NCI-H1694 treated with DMSO at 0.1 percent for 48 hours (cell line): ENCODE results near the gene MAN1C1.
A peak's percentile ranks its signal among the peaks of the same experiment; 100 is the strongest.
"Not testable (repeated sequence)": the region's sequence is repeated elsewhere in the genome, so short reads cannot be mapped to it uniquely, and the experiment has no call there.

ENCODE experiments used
- DNase-seq: peaks from one replicate; lab custom pipeline; 2025; lab: John Stamatoyannopoulos, UW

The MAN1C1 gene

DNA sequence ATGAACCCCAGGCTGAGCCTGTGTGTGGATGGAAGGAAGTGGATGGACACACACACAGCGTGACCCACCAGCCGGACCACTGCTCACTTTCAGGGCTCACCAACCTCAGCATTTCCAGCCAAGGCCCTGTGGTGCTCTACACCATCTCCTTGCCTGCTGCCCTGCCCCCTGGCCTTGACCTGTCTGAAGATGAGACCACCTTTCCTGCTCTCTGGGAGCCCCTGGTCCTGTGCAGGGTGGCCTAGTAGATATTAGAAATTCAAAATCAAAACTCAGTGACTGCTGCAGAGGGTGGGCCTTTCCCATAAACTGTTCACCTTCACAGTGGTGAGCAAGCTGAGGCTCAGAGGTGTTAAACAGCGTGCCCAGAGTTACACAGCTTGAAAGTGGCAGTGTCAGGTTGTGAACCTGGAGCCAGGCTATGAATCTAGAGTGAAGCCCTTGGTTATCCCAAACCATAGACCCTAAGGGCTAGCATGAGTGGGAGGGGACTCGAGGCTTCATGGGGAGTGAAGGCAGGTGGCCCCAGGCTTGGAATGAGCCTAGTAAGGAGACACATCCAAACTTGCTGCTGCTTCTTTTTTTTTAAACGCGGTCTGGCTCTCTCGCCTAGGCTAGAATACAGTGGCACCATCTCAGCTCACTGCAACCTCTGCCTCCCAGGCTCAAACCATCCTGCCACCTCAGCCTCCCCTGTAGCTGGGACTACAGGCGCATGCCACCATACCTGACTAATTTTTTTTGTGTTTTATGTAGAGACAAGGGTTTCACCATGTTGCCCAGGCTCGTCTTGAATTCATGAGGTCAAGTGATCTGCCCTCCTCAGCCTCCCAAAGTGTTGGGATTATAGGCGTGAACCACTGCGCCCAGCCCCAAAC is 41.5 kb downstream of the MAN1C1 start:
- DNase-seq, result no peak

GRCh38 chr1:25658791-25659431 is 42.3 kb downstream of the MAN1C1 start:
- DNase-seq, result no peak

DNA sequence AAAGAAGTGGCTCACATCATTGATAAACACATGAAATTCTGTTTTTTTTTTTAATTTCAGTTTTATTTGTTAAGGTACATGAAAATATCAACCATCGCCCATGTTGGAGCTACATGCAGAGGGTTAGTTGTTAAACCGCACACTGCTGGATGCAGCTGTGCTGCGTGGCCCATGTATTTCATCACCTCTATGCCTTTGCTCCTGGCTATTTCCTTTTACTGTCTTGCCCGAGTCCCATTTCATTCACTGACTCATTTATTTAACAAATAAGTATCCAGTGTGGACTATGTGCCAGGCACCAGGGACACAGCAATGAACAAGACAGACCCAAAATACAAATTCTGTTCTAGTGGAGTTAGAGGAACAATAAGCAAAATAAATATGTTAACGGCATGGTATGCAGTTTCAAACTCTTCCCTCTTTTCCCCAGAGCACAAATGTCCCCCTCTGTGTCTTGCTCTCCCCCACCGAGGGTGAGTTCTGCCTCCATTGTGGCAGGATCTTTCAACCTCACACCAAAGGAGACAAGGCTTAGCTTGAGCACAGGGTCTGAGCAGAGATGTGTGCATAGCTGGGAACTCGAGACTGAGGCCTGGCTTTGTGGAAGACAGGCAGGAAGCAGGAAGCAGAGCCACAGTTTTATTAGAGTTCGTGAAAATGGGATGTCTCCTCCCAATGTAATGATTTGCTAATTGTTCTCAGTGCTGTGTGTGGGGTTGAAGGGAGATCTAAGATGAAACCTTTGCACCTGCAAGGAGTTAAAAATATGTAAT is 44.6 kb downstream of the MAN1C1 start:
- DNase-seq, result no peak

- no peak for DNase-seq
Observed at GRCh38 chr1:25662061-25662460, 45.5 kb downstream of the MAN1C1 start.

GRCh38 chr1:25662959-25663358 is 46.4 kb downstream of the MAN1C1 start:
- not testable (repeated sequence) for DNase-seq

DNA sequence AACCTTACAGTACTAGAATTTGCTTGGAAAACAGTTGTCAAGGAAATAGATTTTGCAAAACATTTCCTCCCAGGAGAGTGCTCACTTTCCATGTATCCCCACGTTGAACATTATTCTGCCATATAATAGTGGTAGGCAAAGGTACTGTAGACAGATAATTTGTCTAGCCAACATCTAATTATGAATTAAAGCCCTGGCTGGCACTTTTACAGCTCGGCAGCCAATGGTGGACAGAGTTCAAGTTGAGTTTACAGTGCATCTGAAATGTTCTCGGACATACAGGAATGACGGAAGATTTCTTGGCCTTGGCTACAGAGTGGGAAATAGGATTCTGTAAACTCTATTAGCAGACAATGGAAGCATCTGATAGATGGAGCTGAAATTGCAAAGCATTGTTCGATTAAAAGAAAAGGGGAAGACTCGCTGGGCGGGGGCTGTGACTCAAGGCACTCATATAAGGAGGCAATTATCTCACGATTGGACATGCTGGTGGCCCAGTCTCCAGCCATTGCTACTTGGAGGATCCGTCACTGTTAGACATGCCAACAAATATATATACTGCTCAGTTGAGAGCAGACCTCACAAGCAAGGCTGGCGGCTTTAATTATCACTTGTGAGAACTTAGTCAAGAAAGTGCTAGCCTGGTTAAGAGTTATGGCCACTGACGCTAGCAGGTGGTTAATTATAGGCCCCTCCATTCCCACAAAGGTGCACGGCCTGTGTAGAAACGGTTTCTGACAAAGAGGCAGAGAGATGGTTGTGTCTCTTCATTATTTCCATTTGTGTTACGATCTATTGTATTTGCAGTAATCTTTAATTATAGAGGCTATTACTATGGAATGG is 48.0 kb downstream of the MAN1C1 start:
- DNase-seq, result no peak

- no peak for DNase-seq
Observed at GRCh38 chr1:25666460-25666859, 49.9 kb downstream of the MAN1C1 start.

GRCh38 chr1:25668931-25669573 is 52.5 kb downstream of the MAN1C1 start:
- DNase-seq, result no peak

DNA sequence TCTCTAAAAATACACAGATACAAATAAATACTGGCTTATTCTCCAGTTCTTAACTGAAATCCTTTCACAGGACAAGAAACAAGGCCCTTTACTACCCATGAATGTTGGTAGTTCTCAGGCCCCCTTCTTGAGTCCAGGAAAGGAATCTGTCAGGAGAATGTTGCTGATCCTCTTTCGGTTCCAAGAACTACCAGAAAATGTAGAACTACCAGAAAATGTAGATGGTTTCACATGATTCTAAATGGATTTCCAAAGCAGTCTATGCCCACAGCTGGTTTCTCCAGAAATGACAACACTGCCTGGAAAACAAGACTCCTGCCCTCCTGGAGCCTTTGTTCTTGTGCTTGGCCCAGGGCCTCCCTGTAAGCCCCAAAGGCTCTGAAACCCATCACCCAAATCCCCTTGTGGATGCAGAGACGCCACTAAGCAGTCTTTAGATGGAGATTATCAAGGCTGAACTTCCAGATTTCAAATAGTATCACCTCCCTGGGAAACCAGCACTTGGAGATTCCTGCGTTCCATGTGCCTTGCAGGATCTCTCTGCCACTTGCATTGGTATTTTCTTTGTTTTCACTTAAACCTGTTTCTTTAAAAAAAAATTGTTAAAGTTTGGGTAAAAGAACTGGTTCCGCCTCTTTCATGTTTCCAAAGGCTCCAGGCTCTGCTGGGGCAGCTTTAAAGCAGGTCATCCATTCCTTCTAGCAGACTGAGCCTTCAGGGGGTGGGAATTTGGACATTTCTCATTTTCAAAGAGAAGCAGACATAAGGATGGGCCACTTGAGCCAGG is 53.4 kb downstream of the MAN1C1 start:
- no peak for DNase-seq

DNA sequence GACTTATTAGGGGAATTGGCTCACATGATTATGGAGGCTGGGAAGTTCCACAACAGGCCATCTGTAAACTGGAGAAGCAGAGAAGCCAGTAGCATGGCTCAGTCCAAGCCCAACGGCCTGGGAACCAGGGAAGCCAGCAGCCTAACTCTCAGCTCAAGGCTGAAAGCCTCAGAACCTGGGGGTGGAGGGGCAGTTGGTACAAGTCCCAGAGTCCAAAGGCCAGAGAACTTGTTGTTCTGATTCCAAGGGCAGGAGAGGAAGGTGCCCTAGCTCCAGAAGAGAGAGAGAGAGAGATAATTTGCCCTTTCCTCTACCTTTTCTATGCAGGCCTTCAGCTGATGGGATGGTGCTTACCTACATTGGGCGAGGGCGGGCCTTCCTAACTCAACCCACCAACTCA is 55.3 kb downstream of the MAN1C1 start:
- DNase-seq, result no peak

DNA sequence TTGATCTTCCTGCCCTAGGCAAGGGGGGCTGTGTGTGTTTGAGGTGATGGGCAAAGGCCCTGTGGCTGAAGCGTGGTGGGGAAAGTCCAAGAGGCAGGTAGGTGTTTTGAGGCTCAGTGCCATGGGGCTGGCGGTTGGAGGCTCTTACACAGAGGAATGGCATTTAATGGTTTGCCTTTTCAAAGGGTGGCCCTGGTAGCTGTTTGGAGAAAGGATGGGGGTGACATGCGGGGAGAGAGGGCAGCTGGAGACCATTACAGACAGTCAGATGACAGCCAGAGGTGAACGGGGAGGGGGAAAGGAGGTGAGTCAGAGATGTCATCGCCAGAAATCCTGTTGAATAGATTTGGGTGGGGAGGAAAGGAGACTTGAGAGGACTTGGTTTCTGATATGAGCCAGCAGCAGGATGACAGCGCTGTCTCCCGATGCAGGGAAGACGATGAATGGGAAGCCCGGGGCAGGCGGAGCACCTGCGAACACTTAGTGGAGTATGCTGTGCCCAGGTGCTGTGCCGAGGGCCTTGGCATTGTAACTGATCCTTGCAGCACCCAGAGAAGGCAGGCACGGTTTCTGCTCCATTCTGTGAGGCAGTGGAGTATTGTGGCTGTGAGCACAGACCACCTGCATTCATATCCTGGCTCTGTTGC is 56.3 kb downstream of the MAN1C1 start:
- DNase-seq, result no peak

DNA sequence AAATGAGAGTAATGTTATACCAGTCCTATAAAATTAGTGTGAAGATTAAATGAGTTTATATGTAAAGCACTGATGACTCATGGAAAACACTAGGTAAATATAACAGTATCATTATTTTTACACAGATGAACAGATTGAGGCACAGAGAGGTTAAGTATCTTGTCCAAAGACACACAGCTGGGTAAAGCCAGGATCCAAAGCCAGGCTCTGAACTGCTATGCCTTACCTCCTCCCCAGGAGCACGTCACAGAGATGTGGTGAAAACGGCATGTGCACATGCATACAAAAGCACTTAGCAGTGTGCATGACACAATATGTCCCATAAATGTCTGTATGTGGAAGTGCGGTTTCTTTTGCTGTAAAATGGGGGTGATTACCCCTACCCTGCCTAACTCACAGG is 56.9 kb downstream of the MAN1C1 start:
- no peak for DNase-seq

DNA sequence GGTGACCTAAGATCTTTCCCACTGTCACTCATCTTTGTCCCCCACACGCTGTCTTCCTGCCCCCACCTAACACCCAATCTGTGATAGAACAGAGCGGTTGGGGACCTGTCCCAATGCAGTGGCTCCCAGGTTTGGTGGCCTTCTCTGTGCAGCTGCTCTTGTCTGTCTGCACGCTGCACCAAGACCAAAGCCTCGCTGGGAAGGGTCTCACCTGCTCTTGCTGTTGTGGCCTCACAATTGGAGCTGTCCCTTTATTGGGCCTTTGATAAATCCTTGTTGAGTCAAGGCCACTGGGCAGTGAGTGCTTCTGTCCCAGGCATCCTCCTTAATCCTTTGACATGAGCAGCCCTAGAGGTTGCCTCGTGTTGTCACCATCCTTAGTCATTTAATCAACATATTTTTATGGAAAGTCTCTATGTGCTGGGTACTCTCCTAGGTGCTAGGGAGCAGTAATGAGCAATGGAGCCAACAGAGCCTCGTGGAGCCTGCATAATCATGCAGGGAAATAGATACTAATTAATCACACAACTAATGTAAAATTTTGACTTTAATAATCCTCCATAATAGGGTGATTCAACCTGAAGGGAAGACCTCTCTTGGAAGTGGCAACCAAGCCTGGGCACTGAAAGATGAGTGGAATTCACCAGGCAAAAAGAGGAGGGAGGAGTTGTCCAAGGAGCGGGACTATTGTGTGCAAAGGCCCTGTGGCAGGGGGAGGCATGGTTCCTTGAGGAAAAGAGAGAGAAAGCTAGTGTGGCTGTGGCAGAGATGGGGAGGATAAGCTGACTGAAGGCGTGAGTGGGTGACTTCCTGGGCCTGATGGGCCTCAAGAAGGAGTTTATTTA is 57.6 kb downstream of the MAN1C1 start:
- DNase-seq, result no peak

DNA sequence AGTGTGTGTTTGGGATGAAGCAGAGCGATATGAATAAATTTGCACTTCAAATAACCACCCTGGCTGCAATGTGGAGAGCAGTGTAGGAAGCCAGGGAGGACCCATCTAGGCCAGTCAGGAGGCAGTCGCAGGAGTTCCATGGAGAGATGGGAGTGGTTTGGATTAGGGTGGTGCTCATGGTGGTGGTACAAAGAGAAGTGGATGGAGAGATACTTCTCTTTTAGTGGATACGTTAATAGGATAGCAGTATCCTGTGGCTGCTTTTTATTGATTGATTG is 58.2 kb downstream of the MAN1C1 start:
- DNase-seq, result no peak

GRCh38 chr1:25675729-25676476 is 59.3 kb downstream of the MAN1C1 start:
- no peak for DNase-seq

GRCh38 chr1:25676488-25676887 is 59.9 kb downstream of the MAN1C1 start:
- DNase-seq, result peak; percentile 8

GRCh38 chr1:25677193-25677773 is 60.7 kb downstream of the MAN1C1 start:
- no peak for DNase-seq

DNA sequence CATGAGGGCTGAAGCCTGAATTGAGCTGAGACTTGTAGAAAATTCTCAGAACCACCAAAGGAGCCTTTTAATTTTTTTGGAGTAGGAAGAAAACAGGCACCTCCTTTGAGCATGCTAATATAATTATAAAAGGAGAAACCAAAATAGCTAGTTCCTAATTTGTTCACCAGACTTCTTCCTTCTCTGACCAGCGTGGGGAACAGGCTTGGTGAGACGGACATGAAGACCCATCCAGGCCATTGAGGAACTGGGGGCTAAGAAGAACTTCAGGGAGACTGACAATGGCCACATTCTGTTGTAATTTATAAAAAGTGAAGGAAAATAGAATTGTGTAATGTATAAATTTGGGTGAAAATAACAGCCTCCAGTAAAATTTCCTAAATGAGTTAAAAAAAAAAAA is 62.6 kb downstream of the MAN1C1 start:
- DNase-seq, result no peak
